HG02885 (cell line): ENCODE measurements around the gene PLA2G4E.

Source experiments
- ATAC-seq: cut with Tn5 transposase; IDR thresholded peaks from one replicate; pipeline ENCODE4 v1.9.1; 2021; ENCODE audit warnings: mild to moderate bottlenecking; ENCODE audit not compliant: unreplicated experiment, poor library complexity

The PLA2G4E gene

GRCh38 chr15:41981371-41982132 is 39.3 kb downstream of the PLA2G4E start:
- no peak for ATAC-seq

- ATAC-seq = no peak
Measured at GRCh38 chr15:41980654-41981323, 40.1 kb downstream of the PLA2G4E start.

GRCh38 chr15:41979493-41980266 is 41.2 kb downstream of the PLA2G4E start:
- no peak for ATAC-seq

GRCh38 chr15:41978534-41978933 is 42.3 kb downstream of the PLA2G4E start:
- no peak for ATAC-seq

GRCh38 chr15:41977757-41978383 is 43.0 kb downstream of the PLA2G4E start:
- no peak for ATAC-seq

GRCh38 chr15:41975669-41976068 is 45.2 kb downstream of the PLA2G4E start:
- ATAC-seq = no peak

- no peak for ATAC-seq
Measured at GRCh38 chr15:41974041-41974440, 46.8 kb downstream of the PLA2G4E start.

- ATAC-seq = peak; percentile 83
Measured at GRCh38 chr15:41972253-41973242, 48.3 kb downstream of the PLA2G4E start, which contains the start of gene EHD4. TSS of gene EHD4 (minus strand) at chr15:41972557. CDS start at chr15:41972494, 63 bp downstream.

- peak; percentile 17 for ATAC-seq
Measured at GRCh38 chr15:41971895-41972252, 49.0 kb downstream of the PLA2G4E start.

GRCh38 chr15:41971089-41971894 is 49.5 kb downstream of the PLA2G4E start:
- peak; percentile 49 for ATAC-seq

GRCh38 chr15:41970456-41970855 is 50.4 kb downstream of the PLA2G4E start:
- ATAC-seq = no peak

- ATAC-seq = no peak
Measured at GRCh38 chr15:41969851-41970431, 50.9 kb downstream of the PLA2G4E start.

GRCh38 chr15:41968701-41969100 is 52.1 kb downstream of the PLA2G4E start:
- no peak for ATAC-seq

- no peak for ATAC-seq
Measured at GRCh38 chr15:41967506-41968206, 53.2 kb downstream of the PLA2G4E start.

GRCh38 chr15:41966920-41967465 is 53.8 kb downstream of the PLA2G4E start:
- ATAC-seq = no peak

- no peak for ATAC-seq
Measured at GRCh38 chr15:41966414-41966812, 54.4 kb downstream of the PLA2G4E start.
